Endothelial cell of umbilical vein (primary cell): ENCODE results near the gene ZNF101. TPM values are rescaled to one million over a fixed set of nuclear protein-coding genes. Genes with fewer than 3 reads are reported as not detected.
A peak's percentile ranks its signal among the peaks of the same experiment; 100 is the strongest.
"Not testable (repeated sequence)": the region's sequence is repeated elsewhere in the genome, so short reads cannot be mapped to it uniquely, and the experiment has no call there.

Experiments used
- BruUV-seq: library from RNA; stranded (reverse); fragments of 400-500 nt; replicated peaks from 2 replicates; lab custom pipeline; 2021; lab: Mats Ljungman, UMichigan
- CTCF ChIA-PET: fragments of 300-600, 350-600 bp; sonication (Branson Sonifier 250); formaldehyde crosslinking; loops from one replicate; lab custom pipeline; 2021; ENCODE audit warnings: antibody characterized with exemption, inconsistent platforms; lab: Charles Lee
- POLR2A ChIA-PET: fragments of 300-600, 350-600 bp; sonication (Branson Sonifier 250); formaldehyde crosslinking; loops from one replicate; lab custom pipeline; 2021; ENCODE audit warnings: antibody characterized with exemption, inconsistent platforms; lab: Charles Lee
- DNase-seq: peaks from one replicate; pipeline ENCODE4 v3.0.0-alpha.2; 2011; ENCODE audit warnings: low read depth, low spot score
- FAIRE-seq: peaks from 2 replicates; lab custom pipeline; 2011; peaks lifted over from hg19 to GRCh38; lab: Jason Lieb, UNC
- H2AFZ ChIP-seq: 2 replicates; pipeline ENCODE4 v1.6.0; 2012; ENCODE audit warnings: low read depth, low read length, control low read depth, inconsistent platforms
- H3K27ac ChIP-seq: 2 replicates; pipeline ENCODE4 v1.5.1; 2011; ENCODE audit warnings: low read depth, mild to moderate bottlenecking, control low read depth, low read length, moderate library complexity; ENCODE audit not compliant: insufficient read depth
- H3K27me3 ChIP-seq, 2 experiments: 2 replicates each; pipeline versions ENCODE4 v1.6.0 to v1.6.1; 2011; ENCODE audit warnings: low read length in 2 of 2, mixed read lengths in 1 of 2; ENCODE audit not compliant: control insufficient read depth in 2 of 2, insufficient read depth in 2 of 2
- H3K36me3 ChIP-seq, 2 experiments: 2 replicates in 1 of 2; 3 replicates in 1 of 2; pipeline ENCODE4 v1.5.1; 2011; ENCODE audit warnings: low read length in 2 of 2, mild to moderate bottlenecking in 1 of 2, moderate library complexity in 1 of 2; ENCODE audit not compliant: control insufficient read depth in 2 of 2, insufficient read depth in 2 of 2; ENCODE audit errors: extremely low read depth in 1 of 2
- H3K4me1 ChIP-seq: 3 replicates; pipeline ENCODE4 v1.5.1; 2011; ENCODE audit warnings: mild to moderate bottlenecking, low read length; ENCODE audit not compliant: control insufficient read depth, insufficient read depth; ENCODE audit errors: extremely low read depth
- H3K4me2 ChIP-seq: 2 replicates; pipeline ENCODE4 v1.6.1; 2011; ENCODE audit warnings: low read length, control low read depth, mixed read lengths; ENCODE audit not compliant: insufficient read depth
- H3K4me3 ChIP-seq, 3 experiments: fragments of 200-600 bp in 1 of 3; sonication (generic), shearing (Covaris generic) in 1 of 3; replicated peaks in 1 of 3; 2 replicates each; pipeline ENCODE4 v1.5.1; 2011 to 2016; ENCODE audit warnings: control low read depth in 3 of 3, low read length in 3 of 3, mild to moderate bottlenecking in 2 of 3, inconsistent platforms in 1 of 3, low read depth in 1 of 3, moderate library complexity in 1 of 3; ENCODE audit not compliant: insufficient read depth in 1 of 3
- H3K79me2 ChIP-seq: 2 replicates; pipeline ENCODE4 v1.6.0; 2012; ENCODE audit warnings: low read length, inconsistent platforms; ENCODE audit not compliant: control insufficient read depth, insufficient read depth
- H3K9ac ChIP-seq: replicated peaks from 2 replicates; pipeline ENCODE3; 2011; ENCODE audit warnings: low read length, control low read depth; ENCODE audit not compliant: insufficient read depth; ENCODE audit errors: extremely low read depth
- H3K9me1 ChIP-seq: replicated peaks from 3 replicates; pipeline ENCODE4 v1.6.0; 2011; ENCODE audit warnings: mild to moderate bottlenecking, low read length; ENCODE audit not compliant: control insufficient read depth, insufficient read depth; ENCODE audit errors: extremely low read depth
- H3K9me3 ChIP-seq: replicated peaks from 2 replicates; pipeline ENCODE4 v1.5.1; 2012; ENCODE audit warnings: low read length, inconsistent platforms; ENCODE audit not compliant: control insufficient read depth, insufficient read depth
- H4K20me1 ChIP-seq: replicated peaks from 2 replicates; pipeline ENCODE3; 2011; ENCODE audit warnings: mild to moderate bottlenecking, low read length; ENCODE audit not compliant: control insufficient read depth, insufficient read depth; ENCODE audit errors: extremely low read depth
- EZH2 ChIP-seq: IDR thresholded peaks from 2 replicates; pipeline ENCODE4 v1.6.1; 2012; ENCODE audit warnings: borderline replicate concordance, low read depth, mild to moderate bottlenecking, moderate library complexity, low read length, inconsistent platforms; ENCODE audit not compliant: severe bottlenecking
- FOS ChIP-seq: IDR thresholded peaks from 2 replicates; pipeline ENCODE4 v1.6.1; 2011; ENCODE audit warnings: mild to moderate bottlenecking, low read length, moderate library complexity, borderline replicate concordance; ENCODE audit not compliant: insufficient read depth
- GATA2 ChIP-seq: IDR thresholded peaks from 2 replicates; pipeline ENCODE4 v1.7.0; 2011; ENCODE audit warnings: low read depth, mild to moderate bottlenecking, moderate library complexity, mixed read lengths, low read length; ENCODE audit not compliant: insufficient read length, insufficient read depth
- JUN ChIP-seq: IDR thresholded peaks from 2 replicates; pipeline ENCODE4 v1.6.1; 2011; ENCODE audit warnings: borderline replicate concordance, low read depth; ENCODE audit not compliant: insufficient read length, insufficient read depth
- MYC ChIP-seq: IDR thresholded peaks from one replicate; pipeline ENCODE4 v1.6.1; 2011; ENCODE audit warnings: mild to moderate bottlenecking, low read depth, low read length
- POLR2A ChIP-seq: IDR thresholded peaks from 2 replicates; pipeline ENCODE4 v1.6.1; 2012; ENCODE audit warnings: low read depth, mild to moderate bottlenecking, control low read depth, low read length
- POLR2AphosphoS5 ChIP-seq: IDR thresholded peaks from 2 replicates; pipeline ENCODE4 v1.6.1; 2012; ENCODE audit warnings: low read depth, mild to moderate bottlenecking, control low read depth, low read length, moderate library complexity; ENCODE audit not compliant: insufficient read depth
- dilution Hi-C: fragments of 300-500 bp; cut with MboI; formaldehyde crosslinking; loops from one replicate; pipeline ENCODE4 v1.15.0; 2019; ENCODE audit warnings: low sequenced_read_pairs; ENCODE audit not compliant: extremely low pct_ligation_motif_present
- intact Hi-C: fragments of 100-400 bp; cut with micrococcal nuclease; formaldehyde crosslinking; loops from one replicate; pipeline ENCODE4 v1.10.0; 2022
- polyA plus RNA-seq, 4 experiments: library from polyadenylated mRNA; depleted of rRNA in 3 of 4; stranded (reverse) in 3 of 4; unstranded in 1 of 4; fragments of >200 nt; gene quantifications; 2 replicates each; pipeline versions ENCODE4 v1.2.1 to v1.2.3, GENCODE V29; 2011 to 2012; ENCODE audit warnings: missing spikeins in 1 of 4
- total RNA-seq: library from RNA; stranded (reverse); gene quantifications from 2 replicates; pipeline ENCODE4 v1.2.3, GENCODE V29; 2021
- TF ChIP-seq, protein P1 (sequence below), 2 donors: IDR thresholded peaks; 1 replicate in 1 of 2; 2 replicates in 1 of 2; pipeline ENCODE4 v1.5.1; 2011; ENCODE audit warnings: low read length in 2 of 2, mild to moderate bottlenecking in 2 of 2, moderate library complexity in 2 of 2, control low read depth in 1 of 2, inconsistent platforms in 1 of 2, low read depth in 1 of 2; ENCODE audit not compliant: insufficient read depth in 1 of 2; ENCODE audit errors: extremely low read depth in 1 of 2
- TF ChIP-seq, protein P2 (sequence below): IDR thresholded peaks from 2 replicates; pipeline ENCODE4 v1.6.1; 2011; ENCODE audit not compliant: insufficient read depth, insufficient read length

The ZNF101 gene
- total and polyA plus RNA-seq, 2 donors (not counting 3 experiments of a cell fraction or from before 2014, with no cell fraction given): 2.8 to 12.8 TPM

DNA sequence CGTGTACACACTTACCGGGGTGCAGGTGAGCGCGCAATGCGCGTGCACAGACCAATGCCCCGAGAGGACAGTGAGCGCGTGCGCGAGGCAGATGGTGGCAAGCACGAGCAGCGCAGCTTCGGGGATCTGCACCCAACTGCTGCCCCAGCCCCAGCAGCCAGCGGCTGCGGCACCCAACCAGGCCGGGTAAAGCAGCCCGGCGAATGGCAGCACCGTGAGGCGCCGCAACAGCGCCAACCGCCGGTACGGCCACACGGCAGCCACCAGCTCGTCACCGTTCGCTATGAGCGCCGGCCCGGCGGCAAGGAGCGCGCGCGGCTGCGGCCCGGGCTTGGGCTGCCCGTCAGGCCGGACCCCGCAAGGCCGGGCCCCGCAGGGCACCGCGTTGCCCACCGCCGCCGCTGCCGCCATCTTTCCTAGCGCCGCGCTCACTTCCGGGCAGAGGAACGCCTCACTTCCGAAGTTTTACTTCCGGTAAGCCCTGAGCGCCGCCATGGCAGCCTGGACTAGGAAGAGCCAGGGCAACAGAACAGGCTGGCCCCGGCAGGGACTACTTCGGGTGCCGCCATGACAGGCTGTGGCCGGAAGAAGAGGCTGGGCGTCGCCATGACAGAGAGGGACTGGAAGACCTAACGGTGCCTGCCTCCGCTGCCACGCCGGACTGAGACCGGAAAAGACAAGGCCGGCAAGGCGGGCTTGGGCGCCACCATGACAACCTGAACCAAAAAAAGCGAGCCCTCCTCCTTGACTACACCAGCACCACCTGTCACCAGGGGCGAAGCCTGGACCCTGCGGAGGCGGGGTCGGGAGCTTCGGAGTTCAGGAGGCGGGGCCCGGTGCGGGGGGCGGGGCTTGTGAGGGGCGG is 5.2 kb upstream of the ZNF101 start, which contains the start of gene ATP13A1:
Gene ATP13A1 (minus strand): TSS at position 421 of the 865 bp plus-strand sequence. CDS start 10 bp downstream, at position 411.
- H3K4me3 ChIP-seq: peak within 1 kb of the TSS; percentile 3 to 57 (median 56)
- no peaks in the 10 kb centered on the region for H3K9me3 ChIP-seq
- TF ChIP-seq POLR2A: peak; percentile 75
- TF ChIP-seq EZH2: no peak
- no peak for TF ChIP-seq MYC
- TF ChIP-seq POLR2AphosphoS5: peak; percentile 94
- no peak for TF ChIP-seq FOS
- TF ChIP-seq, protein P1, sequence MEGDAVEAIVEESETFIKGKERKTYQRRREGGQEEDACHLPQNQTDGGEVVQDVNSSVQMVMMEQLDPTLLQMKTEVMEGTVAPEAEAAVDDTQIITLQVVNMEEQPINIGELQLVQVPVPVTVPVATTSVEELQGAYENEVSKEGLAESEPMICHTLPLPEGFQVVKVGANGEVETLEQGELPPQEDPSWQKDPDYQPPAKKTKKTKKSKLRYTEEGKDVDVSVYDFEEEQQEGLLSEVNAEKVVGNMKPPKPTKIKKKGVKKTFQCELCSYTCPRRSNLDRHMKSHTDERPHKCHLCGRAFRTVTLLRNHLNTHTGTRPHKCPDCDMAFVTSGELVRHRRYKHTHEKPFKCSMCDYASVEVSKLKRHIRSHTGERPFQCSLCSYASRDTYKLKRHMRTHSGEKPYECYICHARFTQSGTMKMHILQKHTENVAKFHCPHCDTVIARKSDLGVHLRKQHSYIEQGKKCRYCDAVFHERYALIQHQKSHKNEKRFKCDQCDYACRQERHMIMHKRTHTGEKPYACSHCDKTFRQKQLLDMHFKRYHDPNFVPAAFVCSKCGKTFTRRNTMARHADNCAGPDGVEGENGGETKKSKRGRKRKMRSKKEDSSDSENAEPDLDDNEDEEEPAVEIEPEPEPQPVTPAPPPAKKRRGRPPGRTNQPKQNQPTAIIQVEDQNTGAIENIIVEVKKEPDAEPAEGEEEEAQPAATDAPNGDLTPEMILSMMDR (IDR thresholded peaks at IDR 0.05; ENCODE audit: extremely low read depth in 1 of 2, insufficient read depth in 1 of 2, low read depth in 1 of 2, low read length in 2 of 2): peak in 1 of 2 donors; percentile 34
- TF ChIP-seq, protein P2, sequence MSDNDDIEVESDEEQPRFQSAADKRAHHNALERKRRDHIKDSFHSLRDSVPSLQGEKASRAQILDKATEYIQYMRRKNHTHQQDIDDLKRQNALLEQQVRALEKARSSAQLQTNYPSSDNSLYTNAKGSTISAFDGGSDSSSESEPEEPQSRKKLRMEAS: no peak
- TF ChIP-seq GATA2: no peak
- no peak for TF ChIP-seq JUN
- DNase-seq: peak; percentile 96
- H3K9ac ChIP-seq: peak within 1 kb of the TSS; percentile 84
- ChIA-PET CTCF (interaction anchor here (1.1 to 1.7 kb wide), 2 partner anchors 10 to 13 kb away, joined by 3 to 6 read pairs; no protein-coding TSS in a partner anchor), POLR2A (interaction anchor here (0.7 to 1.0 kb wide), 2 partner anchors 158 to 305 kb away, joined by 3 to 5 read pairs; partner anchors contain the start of gene ZNF506)
- H3K36me3 ChIP-seq: peaks cover 2 to 5% of the 10 kb centered on the region in 2 experiments
- H3K9me1 ChIP-seq: no peaks in the 10 kb centered on the region
- H4K20me1 ChIP-seq: no peaks in the 10 kb centered on the region
- BruUV-seq: no TSS peak
- dilution Hi-C loops (no loop called here), intact Hi-C loops (loop anchor here (1.0 to 10.0 kb wide), 3 partner anchors 113 to 241 kb away; partner anchors contain the start of gene ZNF93)
- peaks cover 9% of the 10 kb centered on the region for H3K4me1 ChIP-seq
- no peaks in the 10 kb centered on the region for H3K27me3 ChIP-seq
- peak within 1 kb of the TSS; percentile 67 for H2AFZ ChIP-seq
- H3K27ac ChIP-seq: peak within 1 kb of the TSS; percentile 77
- H3K4me2 ChIP-seq: peak within 1 kb of the TSS; percentile 76
- FAIRE-seq: peak; percentile 97
- peaks cover 22% of the 10 kb centered on the region for H3K79me2 ChIP-seq

GRCh38 chr19:19665420-19665948 is 3.2 kb upstream of the ZNF101 start:
- intact Hi-C loops: loop anchor here (5.0 to 10.0 kb wide), 2 partner anchors 67 to 239 kb away; partner anchors contain the start of genes ZNF14 and ZNF93
- DNase-seq, dilution Hi-C loops, H3K4me1 ChIP-seq, H2AFZ ChIP-seq, H3K36me3 ChIP-seq, H3K27ac ChIP-seq, POLR2A ChIA-PET, H3K9me1 ChIP-seq, H3K27me3 ChIP-seq, H3K9me3 ChIP-seq, H3K4me2 ChIP-seq, H4K20me1 ChIP-seq, H3K9ac ChIP-seq, H3K4me3 ChIP-seq, BruUV-seq, CTCF ChIA-PET, FAIRE-seq: not testable (repeated sequence)
- peaks cover 25% of the 10 kb centered on the region for H3K79me2 ChIP-seq
